ENCODE data around the gene CORO2B. TPM values are rescaled to one million over a fixed set of nuclear protein-coding genes. Genes with fewer than 3 reads are reported as not detected.

CORO2B gene
- total and polyA plus RNA-seq, 2 of the 4 experiments (the other 2 are of a cell fraction): 9.3 to 39.3 TPM

- H3K4me2 ChIP-seq (ENCODE audit: low read depth, low read length): no peak overlapping the region
- WGBS, 2 experiments (ENCODE audit: extremely low coverage in 2 of 2, insufficient read length in 1 of 2): no CpG with 5 or more reads among the region's 13 CpGs
- peak overlapping the region; percentile 94 for H3K4ac ChIP-seq (ENCODE audit: low read depth, low read length)
- H3K9me3 ChIP-seq (ENCODE audit: control insufficient read depth, insufficient read depth, low read length): no peaks in the 10 kb centered on the region
- no peaks in the 10 kb centered on the region for H3K27me3 ChIP-seq (ENCODE audit: control insufficient read depth, insufficient read depth, low read length)
- peak overlapping the region; percentile 56; the same call in 2 of the 3 replicates for H2BK15ac ChIP-seq (ENCODE audit: low read depth, low read length)
- ATAC-seq (ENCODE audit: low read depth) (no peak), DNase-seq (no peak)
- no peak overlapping the region; the same call in 1 of the 2 replicates for H4K5ac ChIP-seq (ENCODE audit: low read depth, low read length)
- peak overlapping the region; percentile 7; the same call in 1 of the 2 replicates for H3K18ac ChIP-seq (ENCODE audit: low read depth, low read length)
- peak overlapping the region; percentile 65 for H2AK9ac ChIP-seq (replicated peaks; ENCODE audit: low read depth, low read length, poor library complexity)
- dilution Hi-C loops (cut with HindIII; ENCODE audit: low sequenced_read_pairs, unreplicated experiment) (no loop called here), in situ Hi-C loops (cut with MboI; ENCODE audit: low sequenced_read_pairs) (no loop called here), intact Hi-C loops (cut with micrococcal nuclease) (no loop called here)
- peak overlapping the region; percentile 30 to 61 for H4K8ac ChIP-seq (ENCODE audit: low read depth in 2 of 2, low read length in 2 of 2)
- peaks cover 15 to 88% of the 10 kb centered on the region in 2 experiments for H3K79me1 ChIP-seq (ENCODE audit: low read depth in 1 of 2, low read length in 2 of 2)
- peak overlapping the region; percentile 78 for H2BK120ac ChIP-seq (ENCODE audit: low read depth, low read length)
- H2BK5ac ChIP-seq (ENCODE audit: low read depth, low read length, poor library complexity, severe bottlenecking): peak overlapping the region; percentile 70
- TF ChIP-seq MXI1 (IDR thresholded peaks at IDR 0.05; ENCODE audit: borderline replicate concordance, low read depth, low read length) (no peak), RFX5 (IDR thresholded peaks at IDR 0.05; ENCODE audit: low read depth, low read length) (no peak), POLR2A (IDR thresholded peaks at IDR 0.05; ENCODE audit: low read depth, low read length) (no peak), BHLHE40 (IDR thresholded peaks at IDR 0.05; ENCODE audit: low read depth, low read length) (no peak), RAD21 (IDR thresholded peaks at IDR 0.05; ENCODE audit: low read length) (no peak)
- TF ChIP-seq, protein P1, sequence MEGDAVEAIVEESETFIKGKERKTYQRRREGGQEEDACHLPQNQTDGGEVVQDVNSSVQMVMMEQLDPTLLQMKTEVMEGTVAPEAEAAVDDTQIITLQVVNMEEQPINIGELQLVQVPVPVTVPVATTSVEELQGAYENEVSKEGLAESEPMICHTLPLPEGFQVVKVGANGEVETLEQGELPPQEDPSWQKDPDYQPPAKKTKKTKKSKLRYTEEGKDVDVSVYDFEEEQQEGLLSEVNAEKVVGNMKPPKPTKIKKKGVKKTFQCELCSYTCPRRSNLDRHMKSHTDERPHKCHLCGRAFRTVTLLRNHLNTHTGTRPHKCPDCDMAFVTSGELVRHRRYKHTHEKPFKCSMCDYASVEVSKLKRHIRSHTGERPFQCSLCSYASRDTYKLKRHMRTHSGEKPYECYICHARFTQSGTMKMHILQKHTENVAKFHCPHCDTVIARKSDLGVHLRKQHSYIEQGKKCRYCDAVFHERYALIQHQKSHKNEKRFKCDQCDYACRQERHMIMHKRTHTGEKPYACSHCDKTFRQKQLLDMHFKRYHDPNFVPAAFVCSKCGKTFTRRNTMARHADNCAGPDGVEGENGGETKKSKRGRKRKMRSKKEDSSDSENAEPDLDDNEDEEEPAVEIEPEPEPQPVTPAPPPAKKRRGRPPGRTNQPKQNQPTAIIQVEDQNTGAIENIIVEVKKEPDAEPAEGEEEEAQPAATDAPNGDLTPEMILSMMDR (conservative IDR thresholded peaks at IDR 0.05; ENCODE audit: low read depth, low read length): no peak
- peaks cover 30% of the 10 kb centered on the region for H3K4me1 ChIP-seq (ENCODE audit: control insufficient read depth, insufficient read depth, low read length)
- no TSS peak for BruUV-seq (replicated peaks)
- H3K9ac ChIP-seq (ENCODE audit: low read depth, low read length): no peak overlapping the region
- peak overlapping the region; percentile 87; the same call in 1 of the 2 replicates for H2BK20ac ChIP-seq (ENCODE audit: low read depth, low read length)
- H3K27ac ChIP-seq (ENCODE audit: insufficient read depth, low read length): peak overlapping the region; percentile 41; the same call in 1 of the 2 replicates
- peak overlapping the region; percentile 95 for H3K14ac ChIP-seq (replicated peaks; ENCODE audit: low read depth, low read length)
- ChIA-PET CTCF (interaction anchor here (1.1 kb wide), 1 partner anchor 25 kb away, joined by 5 read pairs; no protein-coding TSS in a partner anchor), POLR2A (ENCODE audit: unreplicated experiment) (no interaction called here)
- peak overlapping the region; percentile 80 for H4K91ac ChIP-seq (ENCODE audit: insufficient read depth, low read depth, low read length)
- H3K9me1 ChIP-seq (ENCODE audit: insufficient read depth, low read length): peaks cover 19% of the 10 kb centered on the region
- H3K4me3 ChIP-seq (ENCODE audit: insufficient read depth, low read depth, low read length): no peak overlapping the region
- no peaks in the 10 kb centered on the region for H4K20me1 ChIP-seq (ENCODE audit: insufficient read depth, low read length)
- H3K23ac ChIP-seq (ENCODE audit: low read depth, low read length): peak overlapping the region; percentile 88
- H3K56ac ChIP-seq (ENCODE audit: extremely low read depth, insufficient read depth, low read length): peak overlapping the region; percentile 27; the same call in 1 of the 2 replicates
- H3K36me3 ChIP-seq (ENCODE audit: control insufficient read depth, insufficient read depth, low read length): no peaks in the 10 kb centered on the region
- H2AFZ ChIP-seq (replicated peaks; ENCODE audit: low read length, poor library complexity): peak overlapping the region; percentile 60
- peak overlapping the region; percentile 93 for H2AK5ac ChIP-seq (ENCODE audit: low read depth, low read length)
These were observed 6.2 kb downstream of the CORO2B start for GRCh38 chr15:68584756-68585573.
